Measurements from ENCODE around the gene CFAP73. TPM values are rescaled to one million over a fixed set of nuclear protein-coding genes. Genes with fewer than 3 reads are reported as not detected.

Gene CFAP73
- total RNA-seq, 6 experiments from 2014 or later, result 0.15 TPM; not detected in 5

DNA sequence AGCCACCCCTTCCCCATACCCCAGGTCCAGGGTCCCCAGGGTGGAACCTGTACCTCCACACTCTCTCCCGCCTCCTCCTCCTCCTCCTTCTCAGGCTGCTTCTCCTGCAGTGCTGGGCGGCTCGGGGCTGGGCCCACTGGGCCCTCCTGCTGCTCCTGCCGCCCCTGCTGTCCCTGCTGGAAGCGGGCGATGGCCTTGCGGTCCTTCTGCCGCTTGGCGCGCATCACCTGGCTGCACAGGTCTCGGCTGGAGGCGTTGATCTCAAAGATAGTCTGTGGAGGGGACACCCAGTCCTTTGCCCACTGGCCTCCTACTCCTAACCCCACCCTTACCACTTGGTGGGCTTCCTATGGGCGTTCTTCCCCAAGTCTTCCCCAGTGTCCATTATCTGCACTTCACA lies 14.5 kb downstream of the CFAP73 start:
- H3K27me3 ChIP-seq, result no peaks in the 10 kb centered on the region
- TF ChIP-seq, protein P1, sequence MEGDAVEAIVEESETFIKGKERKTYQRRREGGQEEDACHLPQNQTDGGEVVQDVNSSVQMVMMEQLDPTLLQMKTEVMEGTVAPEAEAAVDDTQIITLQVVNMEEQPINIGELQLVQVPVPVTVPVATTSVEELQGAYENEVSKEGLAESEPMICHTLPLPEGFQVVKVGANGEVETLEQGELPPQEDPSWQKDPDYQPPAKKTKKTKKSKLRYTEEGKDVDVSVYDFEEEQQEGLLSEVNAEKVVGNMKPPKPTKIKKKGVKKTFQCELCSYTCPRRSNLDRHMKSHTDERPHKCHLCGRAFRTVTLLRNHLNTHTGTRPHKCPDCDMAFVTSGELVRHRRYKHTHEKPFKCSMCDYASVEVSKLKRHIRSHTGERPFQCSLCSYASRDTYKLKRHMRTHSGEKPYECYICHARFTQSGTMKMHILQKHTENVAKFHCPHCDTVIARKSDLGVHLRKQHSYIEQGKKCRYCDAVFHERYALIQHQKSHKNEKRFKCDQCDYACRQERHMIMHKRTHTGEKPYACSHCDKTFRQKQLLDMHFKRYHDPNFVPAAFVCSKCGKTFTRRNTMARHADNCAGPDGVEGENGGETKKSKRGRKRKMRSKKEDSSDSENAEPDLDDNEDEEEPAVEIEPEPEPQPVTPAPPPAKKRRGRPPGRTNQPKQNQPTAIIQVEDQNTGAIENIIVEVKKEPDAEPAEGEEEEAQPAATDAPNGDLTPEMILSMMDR (IDR thresholded peaks at IDR 0.05), result no peak
- TF ChIP-seq POLR2A (IDR thresholded peaks at IDR 0.05), result no peak
- no peaks in the 10 kb centered on the region for H3K9me3 ChIP-seq
- H3K4me3 ChIP-seq, result no peak overlapping the region
- intact Hi-C loops (cut with DNase I), result no loop called here
- ATAC-seq (no peak), DNase-seq (no peak)
- WGBS (ENCODE audit: insufficient coverage, low coverage, low lambda C conversion rate, missing lambda C conversion rate), result 100% methylated on average over 2 of the region's 13 CpGs
- peaks cover 5 to 60% (median 20%) of the 10 kb centered on the region in 4 donors for H3K36me3 ChIP-seq
- no peak overlapping the region for H3K27ac ChIP-seq
- H3K4me1 ChIP-seq, result peaks cover 0 to 7% (median 0%) of the 10 kb centered on the region in 4 donors

DNA sequence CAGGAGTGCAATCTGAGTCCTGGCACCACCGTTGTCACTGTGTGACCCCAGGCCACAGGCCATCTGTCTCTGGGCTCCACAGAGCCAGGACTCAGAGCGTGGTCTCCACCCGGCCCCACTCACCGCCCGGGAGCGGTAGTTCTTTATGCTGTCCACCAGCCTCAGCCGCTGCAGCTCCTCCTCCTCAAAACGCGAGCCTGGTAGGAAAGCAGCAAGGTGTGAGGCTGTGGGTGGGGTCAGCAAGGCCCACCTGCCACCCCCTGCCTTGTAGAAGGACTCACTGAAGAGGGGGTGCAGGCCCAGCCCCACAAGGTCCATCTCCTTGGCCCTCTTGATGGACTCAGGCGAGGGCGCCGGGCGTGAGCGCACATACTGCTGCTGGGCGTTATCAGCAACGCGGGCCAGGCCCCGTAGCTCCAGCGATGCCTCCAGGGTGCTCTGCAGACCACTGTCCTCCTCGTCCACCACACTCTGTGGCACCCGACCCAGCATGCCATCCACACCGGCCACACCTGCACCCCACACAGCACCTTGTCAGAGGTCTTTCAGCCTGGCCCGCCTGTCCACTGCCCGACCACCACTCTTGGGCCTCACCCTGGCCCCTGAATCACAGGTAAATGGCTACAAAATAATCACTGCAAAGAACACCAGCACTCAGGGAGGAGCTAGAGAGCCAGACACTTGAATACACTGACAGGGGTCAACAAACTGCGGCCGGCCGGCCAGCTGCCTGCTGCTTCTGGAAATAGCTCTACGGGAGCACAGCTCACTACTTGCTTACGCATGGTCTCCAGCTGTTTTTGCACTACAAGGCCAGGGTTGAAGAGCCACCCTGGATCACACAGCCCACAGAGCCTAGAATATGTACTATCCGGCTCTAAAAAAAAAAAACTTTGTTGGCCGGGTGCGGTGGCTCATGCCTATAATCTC lies 16.3 kb downstream of the CFAP73 start:
- intact Hi-C loops (cut with DNase I), result loop anchor here in 1 of 2 donors (5.0 kb wide), 1 partner anchor 113 kb away; no protein-coding TSS in a partner anchor
- no peak for TF ChIP-seq POLR2A (IDR thresholded peaks at IDR 0.05)
- TF ChIP-seq, protein P1 (IDR thresholded peaks at IDR 0.05), result no peak
- Histone ChIP-seq H3K4me1 (peaks cover 0 to 7% (median 0%) of the 10 kb centered on the region in 4 donors), H3K27me3 (no peaks in the 10 kb centered on the region), H3K4me3 (no peak overlapping the region), H3K36me3 (peaks cover 8 to 65% (median 27%) of the 10 kb centered on the region in 4 donors), H3K27ac (no peak overlapping the region), H3K9me3 (no peaks in the 10 kb centered on the region)
- ATAC-seq (no peak), DNase-seq (no peak)
- WGBS (ENCODE audit: insufficient coverage, low coverage, low lambda C conversion rate, missing lambda C conversion rate), result 92% methylated on average over 7 of the region's 32 CpGs

DNA sequence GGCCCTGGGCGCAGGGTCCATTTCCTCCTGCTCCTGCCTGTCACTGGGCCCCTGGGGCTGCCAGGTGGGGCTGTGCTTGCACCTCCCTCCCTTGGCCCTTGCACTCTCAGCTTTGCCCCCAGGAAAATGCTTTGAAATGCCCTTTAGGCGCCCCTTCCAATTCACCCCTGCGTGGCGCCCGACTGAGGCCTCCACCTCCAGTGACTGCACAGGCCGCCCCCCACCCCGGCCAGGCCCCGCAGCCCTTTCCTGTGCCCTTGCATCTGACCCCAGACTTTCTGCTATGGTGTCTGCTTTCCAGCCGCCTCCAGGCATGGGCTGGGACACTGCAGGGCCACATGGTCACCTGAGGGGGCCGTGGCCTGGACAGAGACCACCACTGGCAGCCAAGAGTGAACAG lies 18.3 kb downstream of the CFAP73 start:
- intact Hi-C loops (cut with DNase I), result loop anchor here in 1 of 2 donors (5.0 kb wide), 1 partner anchor 116 kb away; no protein-coding TSS in a partner anchor
- TF ChIP-seq, protein P1 (IDR thresholded peaks at IDR 0.05), result no peak
- TF ChIP-seq POLR2A (IDR thresholded peaks at IDR 0.05), result no peak
- WGBS (ENCODE audit: insufficient coverage, low coverage, low lambda C conversion rate, missing lambda C conversion rate), result 96% methylated on average over 5 of the region's 10 CpGs
- Histone ChIP-seq H3K9me3 (no peaks in the 10 kb centered on the region), H3K27ac (no peak overlapping the region), H3K4me1 (no peaks in the 10 kb centered on the region), H3K27me3 (no peaks in the 10 kb centered on the region), H3K36me3 (peaks cover 13 to 82% (median 37%) of the 10 kb centered on the region in 4 donors), H3K4me3 (no peak overlapping the region)
- ATAC-seq (no peak), DNase-seq (no peak)

DNA sequence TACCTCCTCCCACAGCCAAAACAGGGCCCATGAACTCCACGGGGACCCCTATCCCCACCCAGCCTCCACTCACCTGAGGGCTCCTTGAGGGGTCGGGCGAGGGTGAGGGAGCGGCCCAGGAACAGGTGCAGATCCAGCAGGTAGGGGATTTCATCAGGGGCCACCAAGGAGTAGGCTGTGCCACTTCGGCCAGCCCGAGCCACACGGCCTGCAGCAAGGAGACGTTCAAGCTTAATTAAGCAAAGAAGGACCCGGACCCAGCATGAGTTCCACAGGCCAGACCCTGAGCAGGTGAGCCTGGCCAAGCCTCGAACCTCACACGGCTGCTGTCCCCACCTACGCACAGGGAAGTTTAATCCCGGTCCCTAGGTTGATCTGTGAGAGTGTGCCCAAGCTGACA lies 20.2 kb downstream of the CFAP73 start:
- DNase-seq (no peak), ATAC-seq (no peak)
- Histone ChIP-seq H3K9me3 (no peaks in the 10 kb centered on the region), H3K36me3 (peaks cover 17 to 87% (median 41%) of the 10 kb centered on the region in 4 donors), H3K4me1 (no peaks in the 10 kb centered on the region), H3K27me3 (no peaks in the 10 kb centered on the region), H3K27ac (no peak overlapping the region), H3K4me3 (no peak overlapping the region)
- TF ChIP-seq, protein P1 (IDR thresholded peaks at IDR 0.05), result no peak
- no peak for TF ChIP-seq POLR2A (IDR thresholded peaks at IDR 0.05)
- WGBS (ENCODE audit: insufficient coverage, low coverage, low lambda C conversion rate, missing lambda C conversion rate), result 71% methylated on average over 1 of the region's 13 CpGs
- intact Hi-C loops (cut with DNase I), result loop anchor here (5.0 to 10.0 kb wide), 2 partner anchors 117 to 125 kb away; no protein-coding TSS in a partner anchor

Data from right lobe of liver (tissue), 6 donors.